HEK293T (cell line): ENCODE results near the gene CFDP1.

ENCODE experiments used
- CTCF ChIA-PET: fragments of 350-600 bp; formaldehyde crosslinking; extraction: SDS; loops from one replicate; lab custom pipeline; 2021; ENCODE audit warnings: antibody characterized with exemption, inconsistent platforms; lab: Yijun Ruan, JAX
- POLR2A ChIA-PET: fragments of 350-600 bp; formaldehyde crosslinking; extraction: SDS; loops from one replicate; lab custom pipeline; 2020; ENCODE audit warnings: antibody characterized with exemption, inconsistent platforms; lab: Yijun Ruan, JAX
- DNase-seq: peaks from one replicate; pipeline ENCODE4 v3.0.0; 2012; ENCODE audit warnings: mixed read lengths; ENCODE audit errors: extremely low spot score
- ARNT ChIP-seq: fragments of 450-650 bp; IDR thresholded peaks from 2 replicates; pipeline ENCODE4 v1.6.1; 2017; ENCODE audit warnings: mild to moderate bottlenecking
- BHLHE40 ChIP-seq: fragments of 450-650 bp; IDR thresholded peaks from 2 replicates; pipeline ENCODE4 v1.6.1; 2016; ENCODE audit warnings: mild to moderate bottlenecking, moderate library complexity, borderline replicate concordance
- CTBP1 ChIP-seq: fragments of 450-650 bp; IDR thresholded peaks from 2 replicates; pipeline ENCODE4 v1.6.1; 2016; ENCODE audit warnings: borderline replicate concordance
- ELF4 ChIP-seq: fragments of 450-650 bp; IDR thresholded peaks from 2 replicates; pipeline ENCODE4 v1.6.1; 2017; ENCODE audit warnings: antibody characterized with exemption
- FOXA1 ChIP-seq: fragments of 450-650 bp; IDR thresholded peaks from 2 replicates; pipeline ENCODE4 v1.6.1; 2016; ENCODE audit warnings: mild to moderate bottlenecking
- FOXK2 ChIP-seq: fragments of 450-650 bp; IDR thresholded peaks from 2 replicates; pipeline ENCODE4 v1.6.1; 2016; ENCODE audit warnings: mild to moderate bottlenecking
- FOXM1 ChIP-seq: fragments of 450-650 bp; IDR thresholded peaks from 2 replicates; pipeline ENCODE4 v1.6.1; 2017; ENCODE audit warnings: mild to moderate bottlenecking, borderline replicate concordance
- HDGF ChIP-seq: fragments of 450-650 bp; IDR thresholded peaks from 2 replicates; pipeline ENCODE4 v1.6.1; 2017; ENCODE audit warnings: antibody characterized with exemption, borderline replicate concordance
- L3MBTL2 ChIP-seq: fragments of 450-650 bp; conservative IDR thresholded peaks from 2 replicates; pipeline ENCODE4 v1.6.1; 2016; ENCODE audit warnings: mild to moderate bottlenecking
- LEF1 ChIP-seq: fragments of 450-650 bp; IDR thresholded peaks from 2 replicates; pipeline ENCODE4 v1.6.1; 2017; ENCODE audit warnings: mild to moderate bottlenecking, borderline replicate concordance
- NFRKB ChIP-seq: fragments of 450-650 bp; IDR thresholded peaks from 2 replicates; pipeline ENCODE4 v1.6.1; 2016; ENCODE audit warnings: mild to moderate bottlenecking, moderate library complexity
- PKNOX1 ChIP-seq: fragments of 450-650 bp; IDR thresholded peaks from 2 replicates; pipeline ENCODE4 v1.6.1; 2016
- SP1 ChIP-seq: fragments of 450-650 bp; IDR thresholded peaks from 2 replicates; pipeline ENCODE4 v1.6.1; 2017
- SUZ12 ChIP-seq: fragments of 450-650 bp; IDR thresholded peaks from 2 replicates; pipeline ENCODE4 v1.6.1; 2016; ENCODE audit warnings: mild to moderate bottlenecking
- TARDBP ChIP-seq: fragments of 450-650 bp; IDR thresholded peaks from 2 replicates; pipeline ENCODE4 v1.6.1; 2016
- ZNF384 ChIP-seq: fragments of 450-650 bp; IDR thresholded peaks from 2 replicates; pipeline ENCODE4 v1.6.1; 2016

CFDP1 gene

GRCh38 chr16:75452464-75453190 lies 19.3 kb upstream of the CFDP1 start:
- ChIA-PET POLR2A (interaction anchor here (1.0 to 1.9 kb wide), 3 partner anchors 11 to 64 kb away, joined by 3 to 10 read pairs (median 4); partner anchors contain the start of gene CFDP1), CTCF (no interaction called here)
- TF ChIP-seq PKNOX1 = no peak
- TF ChIP-seq NFRKB = no peak
- no peak for TF ChIP-seq HDGF
- no peak for TF ChIP-seq FOXM1
- no peak for TF ChIP-seq SP1
- TF ChIP-seq CTBP1 = no peak
- no peak for TF ChIP-seq ARNT
- TF ChIP-seq SUZ12 = no peak
- no peak for TF ChIP-seq L3MBTL2
- TF ChIP-seq FOXK2 = no peak
- TF ChIP-seq LEF1 = no peak
- TF ChIP-seq ZNF384 = no peak
- TF ChIP-seq TARDBP = no peak
- TF ChIP-seq FOXA1 = no peak
- no peak for TF ChIP-seq BHLHE40
- TF ChIP-seq ELF4 = no peak
- no peak for DNase-seq

DNA sequence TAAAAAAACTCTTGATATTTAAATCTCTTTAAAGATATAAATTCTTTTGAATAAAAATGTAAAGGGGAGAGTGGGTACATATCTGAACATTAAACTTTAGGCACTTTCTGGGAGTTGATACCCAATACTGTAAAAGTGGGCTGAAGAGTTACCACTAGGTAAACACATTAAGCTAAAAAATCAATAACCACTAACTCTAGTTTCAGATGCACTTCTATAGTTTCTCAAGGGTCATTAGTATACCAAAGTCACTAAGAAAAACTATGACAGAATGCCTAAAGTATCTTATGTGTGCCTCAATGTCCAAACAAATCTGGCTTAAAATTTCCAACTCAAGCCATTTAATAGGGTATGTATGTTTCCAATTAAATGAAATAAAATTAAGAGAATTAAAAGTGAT lies 13.1 kb upstream of the CFDP1 start:
- POLR2A ChIA-PET = interaction anchor here (0.8 to 1.7 kb wide), 2 partner anchors 11 to 13 kb away, joined by 3 to 6 read pairs; partner anchors contain the start of gene CFDP1
- DNase-seq = no peak
- no peak for TF ChIP-seq SP1
- TF ChIP-seq ELF4 = no peak
- no peak for TF ChIP-seq PKNOX1
- TF ChIP-seq FOXK2 = no peak
- TF ChIP-seq CTBP1 = peak; percentile 47; the same call in 1 of the 2 replicates
- TF ChIP-seq FOXA1 = peak; percentile 68; the same call in 1 of the 2 replicates
- TF ChIP-seq FOXM1 = no peak
- no peak for TF ChIP-seq TARDBP
- TF ChIP-seq BHLHE40 = no peak
- CTCF ChIA-PET = interaction anchor here (2.0 kb wide), 1 partner anchor 18 kb away, joined by 5 read pairs; the partner anchor contains the start of gene TMEM170A

DNA sequence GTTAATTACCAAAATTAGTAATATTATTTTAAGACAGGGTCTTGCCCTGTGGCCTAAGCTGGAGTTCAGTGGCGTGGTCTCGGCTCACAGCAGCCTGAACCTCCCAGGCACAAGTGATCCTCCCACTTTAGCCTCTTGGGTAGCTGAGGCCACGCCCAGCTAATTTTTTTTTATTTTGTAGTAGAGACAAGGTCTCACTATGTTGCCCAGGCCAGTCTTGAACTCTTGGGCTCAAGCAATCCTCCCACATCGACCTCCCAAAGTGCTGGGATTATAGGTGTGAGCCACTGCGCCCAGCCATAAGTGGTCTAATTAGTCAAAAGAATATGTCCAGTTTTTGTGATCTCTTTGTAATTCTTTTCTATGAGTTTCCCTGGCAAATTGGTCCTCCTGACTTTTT lies 12.0 kb upstream of the CFDP1 start:
- CTCF ChIA-PET = interaction anchor here (0.8 to 2.0 kb wide), 6 partner anchors 12 to 212 kb away, joined by 3 to 10 read pairs (median 5); partner anchors contain the start of genes CFDP1 and TMEM170A
- no peak for DNase-seq
- TF ChIP-seq SP1 = no peak
- no peak for TF ChIP-seq ELF4
- TF ChIP-seq ZNF384 = peak; percentile 94
- no peak for TF ChIP-seq FOXK2
- POLR2A ChIA-PET = interaction anchor here (1.6 to 2.8 kb wide), 3 partner anchors 12 to 202 kb away, joined by 6 to 16 read pairs (median 6); partner anchors contain the start of genes CFDP1, KARS1 and TERF2IP

DNA sequence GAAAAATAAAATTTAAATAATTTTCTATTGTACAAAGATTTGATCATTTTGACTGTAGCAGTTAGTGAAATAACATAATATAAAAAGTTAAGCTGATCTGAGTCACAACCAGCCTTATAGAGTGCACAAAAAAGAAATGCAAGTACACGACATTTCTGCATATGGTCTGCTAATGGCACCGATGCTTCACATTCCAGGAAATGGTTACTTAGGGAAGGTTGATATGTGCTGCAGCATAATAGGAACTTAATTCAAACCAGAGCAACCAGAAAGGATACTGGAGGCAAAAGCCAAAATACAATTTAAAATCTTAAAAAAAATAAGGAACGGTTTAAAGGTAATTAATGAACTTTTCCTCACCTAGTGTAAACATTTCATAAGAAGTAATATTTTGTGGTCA lies 10.0 kb upstream of the CFDP1 start:
- ChIA-PET POLR2A (interaction anchor here (2.8 kb wide), 1 partner anchor 10 kb away, joined by 16 read pairs; the partner anchor contains the start of gene CFDP1), CTCF (interaction anchor here (0.6 kb wide), 1 partner anchor 91 kb away, joined by 5 read pairs; no protein-coding TSS in a partner anchor)
- DNase-seq = no peak
- TF ChIP-seq ELF4 (no peak), HDGF (no peak), SUZ12 (no peak), PKNOX1 (no peak), LEF1 (no peak), L3MBTL2 (no peak), ARNT (no peak), SP1 (no peak), BHLHE40 (no peak), FOXK2 (no peak), TARDBP (no peak), CTBP1 (no peak), FOXM1 (no peak), NFRKB (no peak), ZNF384 (no peak), FOXA1 (no peak)

DNA sequence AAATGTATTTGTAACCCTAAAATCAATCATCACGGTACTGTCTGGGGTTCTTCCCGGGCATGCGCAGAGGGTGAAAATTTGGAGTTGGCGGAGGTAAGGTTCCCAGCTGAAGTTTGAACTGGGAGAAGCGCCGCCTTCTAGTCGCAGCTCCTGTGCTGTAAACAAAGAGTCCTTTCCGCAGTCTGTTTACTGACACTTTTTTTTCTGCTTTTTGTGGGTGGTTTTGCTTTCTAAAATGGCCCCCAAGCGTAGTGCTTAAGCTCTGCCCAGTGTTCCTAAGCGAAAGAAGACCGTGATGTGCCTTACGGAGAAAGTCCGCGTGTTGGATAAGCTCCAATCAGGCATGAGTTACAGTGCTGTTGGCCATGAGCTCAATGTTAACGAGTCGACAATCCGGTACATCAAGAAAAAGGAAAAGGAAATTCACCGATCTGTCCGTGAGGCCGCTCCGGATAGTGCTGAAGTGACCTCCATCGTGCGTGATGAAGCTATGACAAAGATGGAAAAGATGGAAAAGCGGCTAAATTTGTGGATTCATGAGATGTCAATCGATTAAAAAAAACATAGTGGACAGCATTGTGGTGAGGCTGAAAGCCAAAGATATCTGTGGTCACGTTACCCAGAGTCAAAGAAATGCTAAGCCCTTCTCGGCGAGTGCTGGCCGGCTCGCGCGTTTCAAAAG lies 570 bp upstream of the CFDP1 start:
- CTCF ChIA-PET = interaction anchor here (1.5 kb wide), 1 partner anchor 11 kb away, joined by 10 read pairs; no protein-coding TSS in a partner anchor
- peak; percentile 58 for DNase-seq
- TF ChIP-seq PKNOX1 (0 out of 2 replicates have a peak, but pooled peaks have one; percentile 40), ELF4 (no peak), L3MBTL2 (peak; percentile 71)
- POLR2A ChIA-PET = interaction anchor here (0.8 to 2.1 kb wide), 10 partner anchors 10 to 214 kb away, joined by 3 to 16 read pairs (median 4); partner anchors contain the start of genes CHST6, KARS1, TERF2IP and TMEM170A
